Tongue (tissue), 2 donors: ENCODE data around the gene TNIP1. TPM values are rescaled to one million over a fixed set of nuclear protein-coding genes. Genes with fewer than 3 reads are reported as not detected.

Source experiments
- DNase-seq: peaks from one replicate; pipeline ENCODE4 v3.0.0-alpha.2; 2015
- total RNA-seq: library from RNA; depleted of rRNA; stranded (reverse); fragments of >200 nt; gene quantifications from one replicate; pipeline ENCODE4 v1.2.3, GENCODE V29; 2014

The TNIP1 gene
- total RNA-seq, 1 donor from 2014 or later = 75.0 TPM

DNA sequence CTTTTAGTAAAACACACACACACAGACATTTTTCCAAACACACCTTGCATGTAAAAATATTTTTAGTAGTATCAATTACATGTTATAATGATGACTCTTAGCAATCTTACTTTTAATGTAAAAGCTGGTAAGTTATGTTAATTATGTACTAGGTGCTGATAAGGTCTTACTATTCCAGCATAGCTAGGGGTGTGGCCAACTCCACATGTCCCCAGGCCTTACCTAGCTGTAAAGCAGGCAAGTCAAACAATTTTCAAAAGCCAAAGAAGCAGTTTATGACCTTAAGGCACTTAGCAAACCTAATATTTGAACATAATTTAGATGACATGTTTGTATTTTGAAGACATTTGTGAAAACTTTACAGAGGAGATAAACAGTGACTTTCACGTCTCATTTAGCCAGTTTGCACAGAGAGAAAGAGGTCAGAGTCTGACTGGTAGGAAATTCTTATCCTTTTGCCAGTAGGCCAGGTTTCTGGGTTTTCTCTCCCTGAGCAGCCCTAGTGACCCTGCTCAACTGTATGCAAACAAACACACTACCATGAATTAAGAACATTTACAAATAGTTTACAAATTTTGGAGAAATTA lies 86.9 kb downstream of the TNIP1 start:
- DNase-seq = no peak

GRCh38 chr5:150993422-150993821 lies 87.4 kb downstream of the TNIP1 start:
- no peak for DNase-seq

- no peak for DNase-seq
Observed at GRCh38 chr5:150992705-150993104, 88.1 kb downstream of the TNIP1 start.

DNA sequence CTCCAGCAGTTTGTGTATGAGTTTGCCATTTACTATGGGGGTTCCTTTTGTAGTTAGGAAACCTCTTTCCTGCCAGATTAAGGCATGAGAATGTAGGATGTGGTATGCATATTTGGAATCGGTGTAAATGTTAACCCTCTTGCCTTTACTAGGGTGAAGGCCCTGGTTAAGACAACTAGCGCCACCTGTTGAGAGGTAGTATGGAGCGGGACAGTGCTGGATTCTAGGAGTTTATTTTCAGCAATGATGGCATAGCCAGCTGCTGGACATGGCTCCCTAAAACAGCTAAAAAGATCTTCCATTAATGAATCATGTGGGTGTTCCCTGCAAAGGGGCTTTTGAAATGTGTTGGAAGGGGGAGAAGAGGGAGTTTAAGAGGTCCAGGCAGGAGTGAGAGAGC lies 91.1 kb downstream of the TNIP1 start:
- no peak for DNase-seq

DNA sequence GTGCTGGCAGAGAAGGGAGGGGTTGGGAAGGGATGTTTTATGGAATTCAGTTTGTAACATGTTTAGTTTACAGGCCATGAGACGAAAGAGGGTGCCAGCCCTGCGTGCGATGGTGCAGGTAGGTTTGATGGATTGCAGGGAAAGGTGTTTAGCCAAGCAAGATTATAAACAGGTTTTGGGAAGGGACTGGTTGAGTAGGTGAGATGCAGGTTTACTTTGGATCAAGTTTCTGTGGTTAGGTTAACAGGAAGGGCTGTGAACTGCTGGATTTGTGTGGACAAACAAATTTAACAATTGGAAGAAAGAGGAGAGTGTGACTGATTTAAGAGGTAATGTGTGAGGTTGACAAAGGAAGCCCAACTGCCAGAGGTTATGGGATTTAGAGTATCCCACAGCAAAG lies 93.1 kb downstream of the TNIP1 start:
- DNase-seq = no peak

Other genes with a start within 250 kb of the TNIP1 start
- gene IRGM, start 234.5 kb downstream of the TNIP1 start, total RNA-seq = not detected
- gene ZNF300, start 176.1 kb downstream of the TNIP1 start, total RNA-seq = 7.8 TPM
- gene GPX3, start 60.4 kb downstream of the TNIP1 start, total RNA-seq = 160 TPM
- gene ANXA6, start 76.7 kb upstream of the TNIP1 start, total RNA-seq = 520 TPM
- 21.5 TPM for gene CCDC69, start 143.1 kb upstream of the TNIP1 start, total RNA-seq
- 26.3 TPM for gene GM2A, start 172.2 kb upstream of the TNIP1 start, total RNA-seq
- gene SLC36A3, start 222.7 kb upstream of the TNIP1 start, total RNA-seq = not detected